HK-2 (cell line): Measurements from ENCODE around the gene C1QTNF9B.
"Not testable (repeated sequence)": the region's sequence is repeated elsewhere in the genome, so short reads cannot be mapped to it uniquely, and the experiment has no call there.

Source experiments
- DNase-seq: peaks from one replicate; pipeline ENCODE4 v3.0.0-alpha.2; 2018; ENCODE audit not compliant: unreplicated experiment

Gene C1QTNF9B

GRCh38 chr13:23897452-23897919 is at the start of gene C1QTNF9B:
Gene C1QTNF9B (minus strand): TSS chr13:23897502.
- not testable (repeated sequence) for DNase-seq

GRCh38 chr13:23946900-23947299 is 49.6 kb upstream of the C1QTNF9B start:
- DNase-seq, result no peak

GRCh38 chr13:23946067-23946466 is 48.8 kb upstream of the C1QTNF9B start:
- no peak for DNase-seq

GRCh38 chr13:23945612-23946011 is 48.3 kb upstream of the C1QTNF9B start:
- no peak for DNase-seq

- DNase-seq, result no peak
Observed at GRCh38 chr13:23941211-23941610, 43.9 kb upstream of the C1QTNF9B start.

- DNase-seq, result not testable (repeated sequence)
Observed at GRCh38 chr13:23939666-23940065, 42.4 kb upstream of the C1QTNF9B start.

GRCh38 chr13:23934520-23934919 is 37.2 kb upstream of the C1QTNF9B start:
- DNase-seq, result no peak

GRCh38 chr13:23928985-23929384 is 31.7 kb upstream of the C1QTNF9B start:
- no peak for DNase-seq

GRCh38 chr13:23923031-23923430 is 25.7 kb upstream of the C1QTNF9B start:
- DNase-seq, result no peak

GRCh38 chr13:23922005-23922932 is 25.0 kb upstream of the C1QTNF9B start:
- DNase-seq, result peak; percentile 27

GRCh38 chr13:23921451-23921888 is 24.2 kb upstream of the C1QTNF9B start:
- DNase-seq, result peak; percentile 5

GRCh38 chr13:23919006-23919405 is 21.7 kb upstream of the C1QTNF9B start:
- DNase-seq, result no peak

GRCh38 chr13:23918208-23918607 is 20.9 kb upstream of the C1QTNF9B start:
- no peak for DNase-seq

GRCh38 chr13:23915308-23915707 is 18.0 kb upstream of the C1QTNF9B start:
- DNase-seq, result no peak

- no peak for DNase-seq
Observed at GRCh38 chr13:23912469-23912868, 15.2 kb upstream of the C1QTNF9B start.

GRCh38 chr13:23909606-23910005 is 12.3 kb upstream of the C1QTNF9B start:
- no peak for DNase-seq

- DNase-seq, result no peak
Observed at GRCh38 chr13:23905766-23906165, 8.5 kb upstream of the C1QTNF9B start.

GRCh38 chr13:23903906-23904280 is 6.6 kb upstream of the C1QTNF9B start:
- DNase-seq, result no peak

- no peak for DNase-seq
Observed at GRCh38 chr13:23902975-23903905, 5.9 kb upstream of the C1QTNF9B start.

GRCh38 chr13:23901365-23901764 is 4.1 kb upstream of the C1QTNF9B start:
- no peak for DNase-seq

GRCh38 chr13:23899555-23899954 is 2.3 kb upstream of the C1QTNF9B start:
- no peak for DNase-seq

GRCh38 chr13:23898101-23898500 is 799 bp upstream of the C1QTNF9B start:
- no peak for DNase-seq
